Stimulated activated CD4-positive, alpha-beta T cell treated with anti-CD3 and anti-CD28 coated beads, TNF-alpha, amount 100 ng/mL, for 4 hours (primary cell): ENCODE measurements around the gene OR10G3.
"Not testable (repeated sequence)": the region's sequence is repeated elsewhere in the genome, so short reads cannot be mapped to it uniquely, and the experiment has no call there.

ENCODE experiments used
- DNase-seq, 3 experiments: peaks; one replicate each; pipeline ENCODE4 v3.0.0-alpha.2; 2020; ENCODE audit warnings: low read depth in 3 of 3

The OR10G3 gene, protein sequence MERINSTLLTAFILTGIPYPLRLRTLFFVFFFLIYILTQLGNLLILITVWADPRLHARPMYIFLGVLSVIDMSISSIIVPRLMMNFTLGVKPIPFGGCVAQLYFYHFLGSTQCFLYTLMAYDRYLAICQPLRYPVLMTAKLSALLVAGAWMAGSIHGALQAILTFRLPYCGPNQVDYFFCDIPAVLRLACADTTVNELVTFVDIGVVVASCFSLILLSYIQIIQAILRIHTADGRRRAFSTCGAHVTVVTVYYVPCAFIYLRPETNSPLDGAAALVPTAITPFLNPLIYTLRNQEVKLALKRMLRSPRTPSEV

DNA sequence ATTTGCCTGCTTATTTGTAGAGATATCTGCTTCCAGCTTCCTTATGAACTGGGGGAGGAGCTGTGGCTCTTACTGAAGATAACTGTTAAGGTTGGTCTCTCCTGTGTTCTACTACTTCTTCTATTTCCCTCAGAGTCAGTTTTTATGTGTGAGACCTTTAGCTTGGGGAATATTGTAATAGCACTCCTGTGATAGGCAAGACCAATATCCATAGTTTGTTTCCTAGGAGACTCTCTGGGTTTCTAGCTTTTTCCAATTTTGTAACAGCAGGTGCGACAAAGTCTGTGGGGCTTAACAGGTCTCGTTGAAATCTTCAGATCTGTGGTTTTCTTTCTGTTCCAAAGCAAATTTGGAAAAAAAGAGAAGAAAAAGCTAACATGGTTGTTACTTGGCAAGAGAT is at the start of gene OR10G3:
Gene OR10G3, minus strand, starts transcription at position 101 of the 400 bp plus-strand sequence. CDS start 9,332 bp downstream, outside the sequence.
- no peak for DNase-seq

DNA sequence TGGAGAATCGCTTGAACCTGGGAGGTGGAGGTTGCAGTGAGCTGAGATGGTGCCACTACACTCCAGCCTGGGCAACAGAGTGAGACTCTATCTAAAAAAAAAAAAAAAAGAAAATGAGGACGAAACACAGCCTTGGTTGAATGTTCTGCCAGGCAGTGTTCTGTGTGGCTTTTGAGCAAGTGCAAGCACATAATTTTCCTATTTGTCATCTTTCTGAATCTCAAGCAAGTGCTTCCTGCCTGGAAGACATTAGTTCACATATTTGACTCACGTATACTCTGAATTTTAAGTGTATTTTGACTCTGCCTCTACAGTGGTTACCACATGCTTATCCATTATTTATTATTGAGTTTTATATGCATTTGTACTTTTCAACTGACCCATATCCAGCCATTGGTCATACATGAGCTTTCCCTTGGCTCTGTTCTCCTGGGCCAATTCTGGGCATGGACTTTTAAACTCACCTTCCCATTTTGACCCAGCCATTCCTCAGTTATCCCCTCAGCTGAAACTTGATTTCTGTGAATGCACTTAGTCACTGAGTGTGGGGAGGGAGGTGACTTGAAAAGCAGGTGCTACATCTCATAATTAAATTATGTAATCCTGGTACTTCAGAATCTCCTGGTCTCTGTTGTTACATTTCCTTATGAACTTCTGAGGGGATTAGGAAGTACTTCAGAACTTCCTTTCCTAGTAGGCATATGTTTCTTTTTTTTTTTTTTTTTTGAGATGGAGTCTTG is 46.8 kb upstream of the OR10G3 start:
- no peak for DNase-seq

DNA sequence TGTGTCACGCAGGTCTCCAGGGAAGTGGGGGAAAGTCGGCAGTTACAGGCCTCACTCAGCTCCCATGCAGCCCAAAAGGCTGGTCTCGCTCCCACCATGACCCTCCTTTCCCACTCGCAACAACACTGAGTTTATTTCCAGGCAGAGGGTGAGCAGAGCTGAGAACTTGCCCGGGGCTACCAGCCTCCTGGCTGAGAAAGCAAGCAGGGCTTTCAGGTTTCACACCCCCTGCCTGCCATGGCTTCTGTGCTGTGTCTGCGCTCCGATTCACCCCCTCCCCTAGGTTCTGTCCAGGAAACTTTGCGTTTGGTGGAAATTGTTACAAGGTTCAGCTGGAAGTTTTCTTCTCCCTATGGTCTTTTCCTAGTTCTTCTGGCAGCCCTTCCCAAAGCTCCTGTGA is 37.7 kb upstream of the OR10G3 start:
- no peak for DNase-seq

DNA sequence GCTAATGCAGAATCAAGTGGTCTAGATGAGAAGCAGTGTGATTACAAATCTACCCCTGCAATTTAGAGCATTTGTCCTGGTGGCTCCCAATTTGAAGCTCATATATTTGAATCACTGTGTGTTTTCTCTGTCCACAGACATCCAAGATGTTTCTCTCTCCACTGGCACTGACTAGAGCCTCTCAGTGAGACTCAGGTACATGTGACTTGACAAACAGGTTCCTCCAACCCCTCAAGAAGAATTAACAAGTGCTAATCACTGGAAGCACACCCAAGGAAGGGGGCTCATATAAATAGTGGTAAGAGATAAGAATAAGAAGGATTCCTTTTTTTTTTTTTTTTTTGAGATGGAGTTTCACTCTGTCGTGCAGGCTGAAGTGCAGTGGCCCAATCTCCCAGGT is 34.4 kb upstream of the OR10G3 start:
- DNase-seq: no peak

DNA sequence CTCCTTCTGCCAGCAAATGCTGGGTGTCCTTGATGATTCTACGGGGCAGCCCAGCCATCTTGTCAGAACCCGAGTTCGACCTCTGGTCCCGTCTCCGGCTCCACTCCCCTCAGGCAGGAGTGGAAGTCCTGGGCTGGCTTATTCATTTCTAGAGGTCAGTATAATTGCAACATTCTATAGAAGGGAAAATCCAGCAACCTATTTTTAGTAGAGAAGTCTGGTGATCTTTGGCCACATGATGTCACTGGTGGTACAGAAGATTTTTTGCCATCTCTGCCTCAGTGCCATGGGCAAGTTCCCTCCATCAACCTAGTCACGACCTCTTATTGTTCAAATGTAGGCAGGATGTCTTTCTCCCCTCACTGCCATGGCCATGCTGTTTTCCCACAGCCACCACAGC is 32.4 kb upstream of the OR10G3 start:
- no peak for DNase-seq

DNA sequence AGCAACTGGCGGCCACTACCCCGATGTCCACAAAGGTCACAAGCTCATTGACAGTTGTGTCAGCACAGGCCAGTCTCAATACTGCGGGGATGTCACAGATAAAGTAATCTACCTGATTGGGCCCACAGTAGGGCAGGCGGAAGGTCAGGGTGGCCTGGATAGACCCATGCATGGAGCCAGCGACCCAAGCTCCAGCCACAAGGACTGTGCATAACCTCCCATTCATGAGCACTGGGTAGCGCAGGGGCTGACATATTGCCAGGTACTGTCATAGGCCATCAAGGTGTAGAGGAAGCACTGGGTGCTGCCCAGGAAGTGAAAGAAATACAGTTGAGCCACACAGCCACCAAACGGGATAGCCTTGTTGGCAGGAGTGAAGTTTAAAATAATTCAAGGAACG is 22.3 kb upstream of the OR10G3 start:
- not testable (repeated sequence) for DNase-seq

DNA sequence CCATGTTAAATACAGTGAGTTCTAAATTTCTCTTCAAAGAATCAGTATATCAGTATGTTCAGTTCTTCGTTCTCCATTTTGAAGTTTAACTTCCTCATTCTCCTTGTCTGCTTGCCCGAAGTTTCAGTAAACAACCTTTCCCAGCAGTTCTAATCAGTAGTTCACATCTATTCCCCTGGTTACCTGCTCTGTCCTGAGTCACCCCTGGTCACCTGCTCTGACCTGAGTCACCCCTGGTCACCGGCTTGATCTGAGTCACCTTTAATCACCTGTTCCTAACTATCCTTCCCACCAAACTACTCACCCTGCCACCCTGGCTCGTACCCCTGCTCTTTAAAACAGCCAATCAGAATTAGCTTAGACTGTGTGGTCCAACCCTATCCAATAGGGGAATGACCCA is 9.4 kb upstream of the OR10G3 start:
- no peak for DNase-seq

DNA sequence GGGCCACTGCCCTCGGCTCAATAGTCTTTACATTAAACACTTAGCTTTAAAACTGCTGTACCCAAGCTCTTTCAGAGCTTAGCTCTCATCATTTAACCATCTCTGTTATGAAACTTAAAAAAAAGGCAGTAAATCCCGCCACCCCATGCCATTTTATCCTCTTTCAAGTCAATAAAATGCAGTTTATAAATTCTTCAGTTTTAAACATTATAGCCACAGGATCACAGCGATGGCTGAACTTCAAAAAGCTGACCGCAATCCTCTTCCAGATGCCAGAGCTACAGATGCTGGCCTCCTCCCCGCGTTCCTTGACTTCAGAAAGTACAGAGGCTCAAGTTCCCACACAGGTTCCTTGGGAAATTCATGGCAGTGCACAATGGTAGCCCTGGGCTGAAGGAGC is 4.2 kb downstream of the OR10G3 start:
- DNase-seq: no peak

DNA sequence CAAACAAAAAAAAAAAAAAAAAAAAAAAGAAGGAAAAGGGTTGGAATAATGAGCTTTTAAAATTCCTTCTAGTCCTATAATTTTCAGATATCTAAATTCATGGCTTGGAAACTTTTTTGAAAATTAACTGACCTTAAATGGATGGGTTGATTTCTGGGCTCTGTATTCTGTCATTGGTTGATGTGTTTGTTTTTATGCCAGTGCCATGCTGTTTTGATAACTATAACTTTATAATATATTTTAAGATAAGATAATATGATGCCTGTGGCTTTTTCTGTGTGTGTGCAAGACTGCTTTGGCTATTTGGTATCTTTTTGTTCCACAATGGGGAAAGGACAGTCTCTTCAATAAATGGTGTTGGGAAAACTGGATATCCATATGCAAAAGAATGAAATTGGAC is 7.3 kb downstream of the OR10G3 start:
- no peak for DNase-seq

DNA sequence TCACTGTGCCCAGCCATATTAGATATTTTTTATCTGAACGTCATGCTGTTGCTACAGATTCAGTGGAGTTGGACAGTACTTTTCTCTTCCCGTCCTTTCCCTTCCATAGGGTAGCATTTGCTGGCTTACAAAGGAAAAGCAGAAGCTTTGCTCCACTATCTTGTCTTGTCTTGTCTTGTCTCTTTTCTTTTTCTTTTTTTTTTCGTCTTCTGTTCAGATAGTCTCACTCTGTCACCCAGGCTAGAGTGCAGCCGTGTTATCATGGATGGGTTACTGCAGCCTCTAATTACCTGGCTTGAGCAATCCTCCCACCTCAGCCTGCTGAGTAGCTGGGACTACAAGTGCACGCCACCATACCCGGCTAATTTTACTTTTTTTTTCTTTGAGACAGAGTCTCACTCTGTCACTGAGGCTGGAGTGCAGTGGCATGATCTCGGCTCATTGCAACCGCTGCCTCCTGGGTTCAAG is 21.1 kb downstream of the OR10G3 start:
- DNase-seq: no peak

DNA sequence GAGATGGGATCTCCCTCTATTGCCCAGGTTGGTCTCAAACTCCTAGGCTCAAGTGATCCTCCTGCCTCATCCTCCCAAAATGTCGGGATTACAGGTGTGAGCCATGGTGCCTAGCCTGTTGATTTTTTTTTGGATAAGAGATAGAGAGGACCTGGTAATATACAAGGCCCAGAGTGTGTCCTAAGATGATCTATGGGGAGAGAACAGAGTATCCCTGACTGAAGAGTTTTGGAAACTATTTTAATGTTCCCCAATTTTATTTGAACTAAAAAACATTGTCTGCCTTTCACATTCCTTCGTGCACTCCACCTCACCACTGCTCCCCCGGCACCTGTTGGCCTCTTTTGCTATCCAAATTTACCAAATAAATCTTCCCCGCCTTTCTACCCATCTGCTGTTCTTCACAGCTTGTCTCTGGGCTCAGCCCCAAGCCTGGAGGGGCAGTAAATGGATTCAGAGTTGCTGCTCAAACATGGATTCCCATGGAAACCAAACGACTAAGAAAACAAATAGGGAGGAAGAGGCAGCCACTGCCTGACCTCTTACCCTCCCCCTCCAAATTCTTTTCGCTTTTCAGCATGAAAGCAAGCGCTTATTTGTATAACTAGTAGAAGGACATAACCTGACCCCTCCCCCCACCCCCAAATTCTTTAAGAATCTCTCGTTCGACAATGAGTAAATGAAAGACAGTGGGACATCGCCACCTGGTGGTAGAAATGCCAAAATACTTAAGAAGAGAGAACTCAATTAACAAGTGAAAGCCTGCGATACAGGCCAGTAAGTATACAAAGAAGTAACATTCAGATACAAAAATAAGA is 22.6 kb downstream of the OR10G3 start:
- DNase-seq: peak; percentile 34 to 71 (median 36)

DNA sequence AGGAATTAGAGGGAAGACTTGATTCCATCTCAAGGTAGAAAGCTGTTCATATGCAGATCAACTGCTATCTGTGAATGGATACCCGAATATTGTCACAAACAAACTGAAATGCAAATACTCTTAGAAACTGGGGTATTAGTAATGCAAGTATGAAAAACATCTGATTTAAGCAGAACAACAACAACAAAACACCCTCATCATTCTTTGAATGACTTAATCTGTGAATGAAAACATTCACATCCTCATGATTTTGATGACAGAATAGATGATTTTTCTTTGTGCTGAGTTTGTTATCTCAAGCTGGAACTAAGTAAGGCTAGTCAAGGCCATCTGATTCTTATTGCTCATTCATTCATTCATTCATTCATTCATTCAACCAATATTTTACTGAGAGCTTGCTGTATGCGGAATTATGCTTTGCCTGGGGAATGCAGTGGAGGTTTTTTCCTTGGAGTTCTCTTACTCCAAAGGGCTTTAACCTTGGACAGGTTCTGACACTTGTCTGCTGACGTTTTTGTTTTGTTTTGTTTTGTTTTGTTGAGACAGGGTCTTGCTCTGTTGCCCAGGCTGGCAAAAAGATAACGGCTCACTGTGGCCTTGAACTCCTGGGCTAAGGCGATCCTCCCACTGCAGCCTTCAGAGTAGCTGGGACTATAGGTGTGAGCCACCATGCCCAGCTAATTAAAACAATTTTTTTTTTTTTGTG is 23.3 kb downstream of the OR10G3 start:
- no peak for DNase-seq

DNA sequence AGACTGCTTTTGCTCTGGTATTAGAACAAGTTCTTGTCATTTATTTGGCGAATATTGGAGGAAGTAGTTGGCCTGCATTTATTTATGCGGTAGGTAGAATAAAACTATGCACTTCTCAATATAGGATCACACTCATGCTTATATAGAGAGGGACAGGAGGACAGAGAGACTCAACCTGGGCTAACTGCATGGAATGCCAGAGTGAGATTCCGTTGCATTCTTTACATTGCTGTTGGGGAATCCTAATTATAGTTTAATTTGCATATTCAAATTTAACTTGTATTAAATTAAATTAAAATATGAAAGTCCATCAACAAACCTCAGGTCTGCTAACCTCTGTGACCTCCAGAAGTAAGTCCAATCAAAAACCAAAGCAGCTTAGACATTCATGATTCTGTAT is 26.6 kb downstream of the OR10G3 start:
- DNase-seq: no peak

DNA sequence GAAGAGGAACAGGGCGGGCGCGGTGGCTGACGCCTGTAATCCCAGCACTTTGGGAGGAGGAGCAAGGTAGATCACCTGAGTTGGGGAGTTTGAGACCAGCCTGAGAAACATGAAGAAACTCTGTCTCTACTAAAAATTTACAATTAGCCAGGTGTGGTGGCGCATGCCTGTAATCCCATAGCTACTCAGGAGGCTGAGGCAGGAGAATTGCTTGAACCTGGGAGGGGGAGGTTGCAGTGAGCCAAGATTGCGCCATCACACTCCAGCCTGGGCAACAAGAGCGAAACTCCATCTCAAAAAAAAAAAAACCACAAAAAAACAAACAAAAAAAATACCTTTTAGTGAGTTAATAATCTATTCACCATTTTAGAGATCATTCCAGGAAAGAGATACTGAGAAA is 35.3 kb downstream of the OR10G3 start:
- not testable (repeated sequence) for DNase-seq

DNA sequence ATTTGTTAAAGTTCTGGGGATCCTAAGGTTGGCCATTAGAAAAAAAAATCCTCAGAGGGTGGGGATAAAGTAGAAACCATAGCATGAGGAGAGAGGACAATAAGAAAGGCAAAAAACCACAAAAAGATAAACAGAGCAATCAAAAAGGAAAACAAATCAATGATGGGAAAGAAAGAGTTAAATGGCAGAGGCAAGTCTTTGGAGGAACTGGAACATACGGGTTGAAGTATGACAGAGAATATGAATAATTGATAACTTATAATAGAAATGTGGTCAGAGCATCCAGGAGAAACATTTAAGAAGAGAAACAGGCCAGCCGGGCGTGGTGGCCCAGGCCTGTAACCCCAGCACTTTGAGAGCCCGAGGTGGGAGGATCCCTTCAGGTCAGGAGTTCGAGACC is 35.9 kb downstream of the OR10G3 start:
- no peak for DNase-seq

DNA sequence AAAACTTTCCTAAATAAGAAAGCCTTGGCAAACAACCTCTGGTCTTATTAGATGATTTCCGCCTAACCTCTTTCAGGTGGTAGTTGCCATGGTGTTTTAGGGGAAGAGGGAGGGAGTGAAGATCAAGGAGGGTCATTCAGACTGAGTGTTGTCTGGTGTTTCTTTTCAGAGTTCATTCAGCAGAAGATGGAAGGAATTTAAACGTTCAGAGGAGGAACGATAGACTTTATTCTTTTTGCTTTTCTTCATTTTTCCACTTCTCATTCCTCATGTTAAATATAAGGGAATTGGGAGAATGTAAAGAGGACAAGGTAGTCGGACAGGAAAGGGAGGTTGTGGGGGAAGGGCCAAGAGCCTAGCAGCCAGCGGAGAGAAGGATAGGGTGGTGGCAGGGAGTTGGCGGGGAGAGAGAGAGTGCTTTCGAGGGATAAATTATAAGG is 36.3 kb downstream of the OR10G3 start:
- no peak for DNase-seq

DNA sequence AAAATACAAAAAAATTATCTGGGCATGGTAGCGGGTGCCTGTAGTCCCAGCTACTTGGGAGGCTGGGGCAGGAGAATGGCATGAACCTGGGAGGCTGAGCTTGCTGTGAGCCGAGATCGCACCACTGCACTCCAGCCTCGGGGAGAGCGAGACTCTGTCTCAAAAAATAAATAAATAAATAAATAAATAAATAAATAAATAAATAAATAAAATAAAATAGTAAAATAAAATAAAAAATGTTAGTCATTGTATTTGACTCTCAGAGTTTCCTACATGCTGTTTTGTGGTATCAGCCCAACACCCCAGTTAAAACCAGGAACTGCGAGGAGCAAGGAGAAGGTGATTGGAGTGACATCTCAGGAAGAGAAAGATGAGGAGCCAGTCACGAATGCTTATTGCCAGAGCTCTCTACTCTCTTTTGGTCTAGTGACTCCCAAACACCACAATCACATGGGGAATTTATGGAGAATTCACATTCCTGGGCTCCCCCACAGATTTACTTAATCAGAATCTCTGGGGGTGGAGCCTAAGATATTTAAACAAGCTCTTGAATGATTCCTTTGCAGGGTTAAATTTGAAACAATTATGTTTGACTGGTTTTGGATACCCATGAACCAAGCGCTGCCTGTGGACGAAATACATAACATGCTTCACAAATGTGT is 38.3 kb downstream of the OR10G3 start:
- DNase-seq: no peak

DNA sequence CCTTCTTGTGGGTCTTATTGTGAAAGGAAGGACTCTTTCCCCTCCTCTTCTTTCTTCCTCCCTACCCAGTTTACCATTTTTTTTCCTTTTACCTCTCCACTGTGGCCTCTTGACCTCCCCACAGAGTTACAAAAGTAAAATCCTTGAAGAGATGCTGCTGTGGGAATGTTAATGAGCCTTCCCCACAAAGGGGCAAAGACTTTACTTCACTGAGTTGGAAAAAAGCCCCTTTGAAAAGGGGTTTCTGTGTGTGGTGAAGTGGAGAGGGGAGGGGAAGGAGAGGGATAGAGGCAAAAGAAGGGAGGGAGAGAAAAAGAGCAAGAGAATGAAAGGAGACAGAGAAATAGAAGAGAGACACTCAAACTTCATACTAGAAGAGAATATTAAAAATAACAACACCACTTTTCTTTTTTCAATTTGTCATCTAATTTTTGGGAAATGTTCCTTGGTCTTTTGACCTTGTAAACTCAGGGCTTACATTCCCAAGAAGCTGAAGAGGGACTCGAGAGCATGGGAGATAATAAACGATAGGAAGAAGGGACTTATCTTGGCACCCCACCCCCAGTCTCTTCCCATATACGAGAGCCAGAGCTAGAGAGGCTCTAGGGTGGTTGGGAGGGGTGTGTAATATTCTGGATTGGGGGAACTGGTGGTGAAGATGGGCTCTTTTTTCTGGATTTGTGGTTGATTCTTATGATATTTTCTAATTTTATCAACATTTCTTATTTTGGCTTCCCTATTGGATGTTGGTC is 40.5 kb downstream of the OR10G3 start:
- no peak for DNase-seq

DNA sequence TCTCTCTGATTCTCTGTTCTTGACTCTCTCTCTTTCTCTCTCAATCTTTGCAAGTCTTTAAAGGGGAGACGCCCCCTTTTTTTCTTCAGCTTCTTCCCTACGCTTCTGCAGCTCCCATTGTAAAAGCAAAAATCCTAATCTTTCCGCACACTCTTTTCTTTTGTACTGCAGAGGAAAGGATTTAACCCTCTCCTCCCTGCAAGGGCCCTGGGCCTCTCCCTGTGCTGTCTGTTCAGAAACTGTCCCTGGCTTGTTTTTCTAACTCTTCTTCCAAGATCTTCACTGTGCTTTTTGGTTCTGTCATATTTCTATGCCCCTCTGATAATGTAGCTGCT is 42.8 kb downstream of the OR10G3 start:
- DNase-seq: no peak

DNA sequence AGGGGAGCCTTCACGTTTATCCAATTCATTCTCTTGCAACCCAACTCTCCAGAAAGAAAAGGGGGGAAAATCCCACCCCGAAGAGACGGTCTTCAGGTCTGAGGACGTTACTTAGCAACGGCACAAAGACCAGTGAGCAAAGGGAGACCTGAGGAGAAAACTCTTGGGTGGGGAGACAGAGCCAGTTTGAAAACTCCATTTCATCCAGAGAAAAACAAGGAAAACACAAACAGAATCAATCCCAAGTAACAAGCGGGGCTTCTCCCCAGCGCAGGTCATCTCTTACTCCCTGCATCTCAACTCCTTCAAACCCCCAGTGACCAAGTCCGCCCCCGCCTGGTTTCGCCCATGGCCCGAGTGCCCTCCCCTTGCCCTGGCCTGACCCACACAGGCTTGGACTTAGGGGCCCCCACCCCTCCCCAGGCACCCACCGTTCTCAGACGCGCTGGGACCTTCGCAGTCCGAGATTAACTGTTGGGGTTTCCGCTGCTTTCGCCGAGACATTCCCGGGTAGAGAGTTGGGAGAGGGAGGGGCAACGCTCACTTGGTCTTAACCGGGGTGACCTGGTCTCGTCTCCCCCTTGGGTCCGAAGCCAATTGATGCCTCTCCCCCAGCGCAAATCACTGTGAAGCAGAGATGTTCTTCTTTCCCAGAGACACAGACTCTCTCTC is 43.3 kb downstream of the OR10G3 start:
- DNase-seq: no peak
